Activated CD8-positive, alpha-beta T cell treated with anti-CD3 and anti-CD28 coated beads for 36 hours (primary cell): ENCODE results near the gene MVB12B. TPM values are rescaled to one million over a fixed set of nuclear protein-coding genes. Genes with fewer than 3 reads are reported as not detected.
A peak's percentile ranks its signal among the peaks of the same experiment; 100 is the strongest.

Experiments
- ATAC-seq: fragments of 200-7000 bp; cut with Tn5 transposase; one replicate; pipeline ENCODE4 v1.10.0; 2021; ENCODE audit warnings: mild to moderate bottlenecking, moderate library complexity
- CTCF ChIA-PET: fragments of 350-600 bp; sonication (Branson Sonifier 250); formaldehyde crosslinking; loops from one replicate; lab custom pipeline; 2021; ENCODE audit warnings: antibody characterized with exemption; lab: Charles Lee
- POLR2A ChIA-PET: fragments of 350-600 bp; sonication (Branson Sonifier 250); formaldehyde crosslinking; loops from one replicate; lab custom pipeline; 2021; ENCODE audit warnings: antibody characterized with exemption; lab: Charles Lee
- DNase-seq: peaks from one replicate; pipeline ENCODE4 v3.0.0-alpha.2; 2020
- H3K27ac Mint-ChIP-seq: one replicate; pipeline ENCODE4 v1.8.0; 2021; ENCODE audit warnings: mild to moderate bottlenecking, mixed read lengths
- H3K27me3 Mint-ChIP-seq: one replicate; pipeline ENCODE4 v1.8.0; 2021; ENCODE audit warnings: mixed read lengths
- H3K36me3 Mint-ChIP-seq: one replicate; pipeline ENCODE4 v1.8.0; 2021; ENCODE audit warnings: low read depth, mixed read lengths
- H3K4me1 Mint-ChIP-seq: one replicate; pipeline ENCODE4 v1.8.0; 2021; ENCODE audit warnings: low read depth, mixed read lengths
- H3K4me3 Mint-ChIP-seq: one replicate; pipeline ENCODE4 v1.8.0; 2021; ENCODE audit warnings: mild to moderate bottlenecking, moderate library complexity, mixed read lengths
- H3K9me3 Mint-ChIP-seq: one replicate; pipeline ENCODE4 v1.8.0; 2021; ENCODE audit warnings: mixed read lengths
- intact Hi-C: fragments of 100-400 bp; cut with micrococcal nuclease; formaldehyde crosslinking; loops from one replicate; pipeline ENCODE4 v1.10.0; 2022
- total RNA-seq, 2 experiments: library from RNA; stranded (reverse); gene quantifications; one replicate each; pipeline ENCODE4 v1.2.3, GENCODE V29; 2021
- TF ChIP-seq, protein P1 (sequence below): fragments of 200-600 bp; IDR thresholded peaks from one replicate; pipeline ENCODE4 v1.8.0; 2022; ENCODE audit warnings: antibody characterized with exemption, mild to moderate bottlenecking

The MVB12B gene
- total RNA-seq, 2 experiments from 2014 or later: 6.4 to 6.6 TPM

DNA sequence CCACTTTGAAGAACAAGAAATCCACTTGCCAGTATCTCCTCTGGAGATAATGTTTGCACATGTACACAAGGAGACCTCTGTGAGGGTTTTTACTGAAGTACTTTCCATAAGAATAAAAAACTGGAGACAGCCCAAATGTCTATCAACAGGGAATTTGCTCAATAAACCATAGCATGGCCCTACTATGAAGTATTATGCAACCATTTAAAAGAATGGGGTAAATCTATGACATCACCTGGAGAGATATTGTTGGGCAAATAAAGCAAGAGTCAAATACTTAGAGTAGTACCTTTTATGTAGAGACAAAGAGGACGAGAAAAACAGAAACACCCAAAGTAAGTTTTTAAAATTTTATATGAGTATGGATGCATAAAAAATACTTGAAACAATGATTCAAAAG is 23.9 kb upstream of the MVB12B start:
- POLR2A ChIA-PET: no interaction called here

DNA sequence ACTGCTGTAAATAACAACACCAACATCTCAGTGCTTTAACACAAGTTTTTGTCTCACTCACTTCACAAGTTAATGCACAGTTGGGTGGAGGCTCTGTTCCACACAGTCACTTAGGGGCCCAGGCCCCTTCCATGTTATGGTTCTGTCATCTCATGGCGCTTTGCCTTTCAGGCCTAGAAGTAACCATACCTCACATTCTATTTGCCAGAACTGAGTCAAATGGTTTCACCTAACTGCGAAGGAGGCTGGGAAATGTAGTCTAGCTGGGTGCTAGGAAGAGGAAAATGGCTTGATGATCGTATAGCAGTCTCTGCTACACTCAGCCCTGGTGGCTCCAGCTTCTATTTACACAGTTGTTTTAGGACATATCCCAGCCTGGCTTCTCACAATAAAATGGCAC is 23.1 kb upstream of the MVB12B start:
- no peak overlapping the region for H3K27ac Mint-ChIP-seq
- peak; percentile 65 for ATAC-seq
- H3K36me3 Mint-ChIP-seq: no peaks in the 10 kb centered on the region
- POLR2A ChIA-PET: interaction anchor here (0.8 kb wide), 1 partner anchor 94 kb away, joined by 3 read pairs; no protein-coding TSS in a partner anchor
- no peaks in the 10 kb centered on the region for H3K9me3 Mint-ChIP-seq
- TF ChIP-seq, protein P1, sequence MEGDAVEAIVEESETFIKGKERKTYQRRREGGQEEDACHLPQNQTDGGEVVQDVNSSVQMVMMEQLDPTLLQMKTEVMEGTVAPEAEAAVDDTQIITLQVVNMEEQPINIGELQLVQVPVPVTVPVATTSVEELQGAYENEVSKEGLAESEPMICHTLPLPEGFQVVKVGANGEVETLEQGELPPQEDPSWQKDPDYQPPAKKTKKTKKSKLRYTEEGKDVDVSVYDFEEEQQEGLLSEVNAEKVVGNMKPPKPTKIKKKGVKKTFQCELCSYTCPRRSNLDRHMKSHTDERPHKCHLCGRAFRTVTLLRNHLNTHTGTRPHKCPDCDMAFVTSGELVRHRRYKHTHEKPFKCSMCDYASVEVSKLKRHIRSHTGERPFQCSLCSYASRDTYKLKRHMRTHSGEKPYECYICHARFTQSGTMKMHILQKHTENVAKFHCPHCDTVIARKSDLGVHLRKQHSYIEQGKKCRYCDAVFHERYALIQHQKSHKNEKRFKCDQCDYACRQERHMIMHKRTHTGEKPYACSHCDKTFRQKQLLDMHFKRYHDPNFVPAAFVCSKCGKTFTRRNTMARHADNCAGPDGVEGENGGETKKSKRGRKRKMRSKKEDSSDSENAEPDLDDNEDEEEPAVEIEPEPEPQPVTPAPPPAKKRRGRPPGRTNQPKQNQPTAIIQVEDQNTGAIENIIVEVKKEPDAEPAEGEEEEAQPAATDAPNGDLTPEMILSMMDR: no peak
- DNase-seq: no peak
- H3K4me1 Mint-ChIP-seq: peaks cover 1% of the 10 kb centered on the region
- CTCF ChIA-PET: interaction anchor here (2.9 to 5.0 kb wide), 3 partner anchors 10 to 187 kb away, joined by 10 to 61 read pairs (median 31); no protein-coding TSS in a partner anchor
- H3K4me3 Mint-ChIP-seq: no peak overlapping the region
- intact Hi-C loops: loop anchor here (5.0 kb wide), 1 partner anchor 194 kb away; no protein-coding TSS in a partner anchor
- peaks cover 1% of the 10 kb centered on the region for H3K27me3 Mint-ChIP-seq

More for the DNA sequence above, 23.9 kb upstream of the MVB12B start:
- H3K27me3 Mint-ChIP-seq: peaks cover 1% of the 10 kb centered on the region
- peaks cover 1% of the 10 kb centered on the region for H3K4me1 Mint-ChIP-seq
- H3K9me3 Mint-ChIP-seq: no peaks in the 10 kb centered on the region
- ATAC-seq (no peak), DNase-seq (no peak)
- TF ChIP-seq, protein P1: no peak
- intact Hi-C loops: loop anchor here (5.0 kb wide), 1 partner anchor 195 kb away; no protein-coding TSS in a partner anchor
- H3K27ac Mint-ChIP-seq: no peak overlapping the region
- CTCF ChIA-PET: interaction anchor here (0.7 to 5.0 kb wide), 12 partner anchors 10 to 895 kb away, joined by 3 to 61 read pairs (median 3); no protein-coding TSS in a partner anchor
- H3K36me3 Mint-ChIP-seq: no peaks in the 10 kb centered on the region
- no peak overlapping the region for H3K4me3 Mint-ChIP-seq

GRCh38 chr9:126304207-126304970 is 22.2 kb upstream of the MVB12B start:
- ChIA-PET POLR2A (no interaction called here), CTCF (interaction anchor here (1.0 to 5.0 kb wide), 4 partner anchors 11 to 187 kb away, joined by 3 to 61 read pairs (median 10); no protein-coding TSS in a partner anchor)
- Mint-ChIP-seq H3K36me3 (no peaks in the 10 kb centered on the region), H3K27me3 (peaks cover 1% of the 10 kb centered on the region), H3K27ac (no peak overlapping the region), H3K4me3 (no peak overlapping the region), H3K4me1 (peaks cover 1% of the 10 kb centered on the region), H3K9me3 (no peaks in the 10 kb centered on the region)
- DNase-seq (no peak), ATAC-seq (no peak)
- intact Hi-C loops: loop anchor here (5.0 kb wide), 1 partner anchor 193 kb away; no protein-coding TSS in a partner anchor
- TF ChIP-seq, protein P1: no peak

DNA sequence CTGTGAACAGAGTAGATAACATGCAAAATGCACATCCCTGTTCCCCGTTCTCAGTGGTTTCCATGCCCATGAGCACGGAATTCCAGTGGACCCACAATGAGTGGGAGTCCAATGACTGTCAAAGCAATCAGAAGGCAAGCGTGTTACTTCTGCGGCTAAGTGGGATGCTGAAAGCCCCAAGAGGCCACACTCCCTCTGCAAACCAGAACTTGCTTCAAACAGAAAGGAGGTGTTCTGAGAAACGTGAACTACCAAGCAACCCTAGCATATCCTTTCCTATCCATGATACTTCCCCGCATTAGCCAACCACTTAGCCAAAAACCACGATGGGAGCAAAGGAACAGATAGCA is 21.7 kb upstream of the MVB12B start:
- peaks cover 1% of the 10 kb centered on the region for H3K27me3 Mint-ChIP-seq
- DNase-seq (no peak), ATAC-seq (no peak)
- H3K9me3 Mint-ChIP-seq: no peaks in the 10 kb centered on the region
- ChIA-PET CTCF (interaction anchor here (1.0 to 5.0 kb wide), 3 partner anchors 12 to 186 kb away, joined by 3 to 61 read pairs (median 10); no protein-coding TSS in a partner anchor), POLR2A (no interaction called here)
- H3K4me3 Mint-ChIP-seq: no peak overlapping the region
- H3K27ac Mint-ChIP-seq: no peak overlapping the region
- TF ChIP-seq, protein P1: no peak
- no peaks in the 10 kb centered on the region for H3K36me3 Mint-ChIP-seq
- H3K4me1 Mint-ChIP-seq: peaks cover 1% of the 10 kb centered on the region
- intact Hi-C loops: loop anchor here (5.0 kb wide), 1 partner anchor 192 kb away; no protein-coding TSS in a partner anchor
